Hepatocyte (in vitro differentiated cells): ENCODE measurements around the gene IL20RB.

Experiments used
- EZH2phosphoT487 ChIP-seq: fragments of 200-600 bp; sonication (generic); IDR thresholded peaks from one replicate; pipeline ENCODE4 v1.6.1; 2018; ENCODE audit warnings: antibody characterized with exemption, mild to moderate bottlenecking, low read depth, moderate library complexity; ENCODE audit not compliant: unreplicated experiment, severe bottlenecking
- TF ChIP-seq, protein P1 (sequence below): fragments of 200-600 bp; sonication (generic); IDR thresholded peaks from 2 replicates; pipeline ENCODE4 v1.5.1; 2016; ENCODE audit warnings: antibody characterized with exemption, mild to moderate bottlenecking; ENCODE audit not compliant: poor library complexity

DNA sequence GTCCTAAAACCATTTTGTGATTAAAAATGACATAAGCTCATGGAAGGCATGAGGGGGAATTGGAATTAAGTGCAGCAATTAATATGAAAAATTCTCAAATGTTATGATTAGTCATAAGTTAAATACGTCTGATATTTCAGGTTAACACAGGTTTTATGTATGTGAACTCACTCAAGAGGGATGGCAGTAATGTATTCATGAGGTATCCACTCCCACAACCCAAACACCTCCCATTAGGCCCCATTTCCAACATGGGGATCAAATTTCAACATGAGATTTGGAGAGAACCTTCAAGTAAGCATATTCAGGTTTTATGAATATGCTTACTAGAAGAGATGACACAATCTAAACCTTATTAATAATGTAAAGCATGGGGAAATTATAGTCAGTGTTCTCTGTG, 41.6 kb upstream of the IL20RB start:
- TF ChIP-seq, protein P1, sequence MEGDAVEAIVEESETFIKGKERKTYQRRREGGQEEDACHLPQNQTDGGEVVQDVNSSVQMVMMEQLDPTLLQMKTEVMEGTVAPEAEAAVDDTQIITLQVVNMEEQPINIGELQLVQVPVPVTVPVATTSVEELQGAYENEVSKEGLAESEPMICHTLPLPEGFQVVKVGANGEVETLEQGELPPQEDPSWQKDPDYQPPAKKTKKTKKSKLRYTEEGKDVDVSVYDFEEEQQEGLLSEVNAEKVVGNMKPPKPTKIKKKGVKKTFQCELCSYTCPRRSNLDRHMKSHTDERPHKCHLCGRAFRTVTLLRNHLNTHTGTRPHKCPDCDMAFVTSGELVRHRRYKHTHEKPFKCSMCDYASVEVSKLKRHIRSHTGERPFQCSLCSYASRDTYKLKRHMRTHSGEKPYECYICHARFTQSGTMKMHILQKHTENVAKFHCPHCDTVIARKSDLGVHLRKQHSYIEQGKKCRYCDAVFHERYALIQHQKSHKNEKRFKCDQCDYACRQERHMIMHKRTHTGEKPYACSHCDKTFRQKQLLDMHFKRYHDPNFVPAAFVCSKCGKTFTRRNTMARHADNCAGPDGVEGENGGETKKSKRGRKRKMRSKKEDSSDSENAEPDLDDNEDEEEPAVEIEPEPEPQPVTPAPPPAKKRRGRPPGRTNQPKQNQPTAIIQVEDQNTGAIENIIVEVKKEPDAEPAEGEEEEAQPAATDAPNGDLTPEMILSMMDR: no peak
- no peak for TF ChIP-seq EZH2phosphoT487
